KMS-11 (cell line): ENCODE measurements around the gene SPATA3.

ENCODE experiments used
- H2AFZ ChIP-seq: fragments of 200-600 bp; sonication (generic); 2 replicates; pipeline ENCODE4 v1.6.1; 2016; ENCODE audit warnings: antibody characterized with exemption, mixed run types, low read depth
- H3K27ac ChIP-seq: fragments of 200-600 bp; sonication (generic); 2 replicates; pipeline ENCODE4 v1.6.1; 2016; ENCODE audit warnings: mild to moderate bottlenecking, mixed run types
- H3K27me3 ChIP-seq: fragments of 200-600 bp; sonication (generic); 2 replicates; pipeline ENCODE4 v1.6.1; 2017; ENCODE audit warnings: mild to moderate bottlenecking, low read depth, mixed run types, moderate library complexity; ENCODE audit not compliant: insufficient read depth
- H3K36me3 ChIP-seq: fragments of 200-600 bp; sonication (generic); 2 replicates; pipeline ENCODE4 v1.6.1; 2017; ENCODE audit warnings: mild to moderate bottlenecking, mixed run types; ENCODE audit not compliant: insufficient read depth
- H3K4me1 ChIP-seq: fragments of 200-600 bp; sonication (generic); 2 replicates; pipeline ENCODE4 v1.6.1; 2016; ENCODE audit warnings: mild to moderate bottlenecking, low read depth, mixed run types; ENCODE audit not compliant: poor library complexity, severe bottlenecking
- H3K4me2 ChIP-seq: fragments of 200-600 bp; sonication (generic); 2 replicates; pipeline ENCODE4 v1.7.0; 2016; ENCODE audit warnings: mild to moderate bottlenecking, mixed run types
- H3K4me3 ChIP-seq: fragments of 200-600 bp; sonication (generic); IDR thresholded peaks from 2 replicates; pipeline ENCODE4 v1.6.1; 2017; ENCODE audit warnings: low read depth, low read length, mixed read lengths; ENCODE audit not compliant: insufficient read depth
- H3K79me2 ChIP-seq: fragments of 200-600 bp; sonication (generic); 2 replicates; pipeline ENCODE4 v1.6.1; 2016; ENCODE audit warnings: low read depth, mixed run types; ENCODE audit not compliant: insufficient read depth
- H3K9ac ChIP-seq: fragments of 200-600 bp; sonication (generic); 2 replicates; pipeline ENCODE4 v1.6.1; 2016; ENCODE audit warnings: mild to moderate bottlenecking, mixed run types
- H4K20me1 ChIP-seq: fragments of 200-600 bp; sonication (generic); 2 replicates; pipeline ENCODE4 v1.6.1; 2016; ENCODE audit warnings: mild to moderate bottlenecking, mixed run types; ENCODE audit not compliant: insufficient read depth
- TF ChIP-seq, protein P1 (sequence below): fragments of 200-600 bp; sonication (generic); conservative IDR thresholded peaks from 2 replicates; pipeline ENCODE4 v1.6.1; 2017; ENCODE audit warnings: low read depth, mild to moderate bottlenecking, antibody characterized with exemption, low read length, moderate library complexity, mixed read lengths

Gene SPATA3

DNA sequence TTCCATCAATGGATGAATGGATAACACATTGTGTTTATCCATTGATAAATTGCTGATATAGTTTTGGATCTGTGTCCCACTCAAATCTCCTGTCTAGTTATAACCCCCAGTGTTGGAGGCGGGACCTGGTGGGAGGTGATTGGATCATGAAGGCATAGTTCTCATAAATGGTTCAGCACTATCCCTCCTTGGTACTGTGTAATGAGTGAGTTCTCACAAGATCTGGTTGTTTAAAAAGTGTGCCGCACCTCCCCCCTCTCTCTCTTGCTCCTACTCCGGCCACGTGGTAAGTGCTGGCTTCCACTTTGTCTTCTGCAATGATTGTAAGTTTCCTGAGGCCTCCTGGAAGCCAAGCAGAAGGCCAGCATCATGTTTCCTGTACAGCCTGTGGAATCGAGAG, 23.9 kb upstream of the SPATA3 start:
- Histone ChIP-seq H3K27me3 (no peaks in the 10 kb centered on the region), H3K4me1 (peaks cover 62% of the 10 kb centered on the region), H3K36me3 (no peaks in the 10 kb centered on the region), H3K4me3 (no peak overlapping the region), H2AFZ (no peak overlapping the region), H3K4me2 (no peak overlapping the region), H3K27ac (no peak overlapping the region), H3K9ac (no peak overlapping the region), H4K20me1 (no peaks in the 10 kb centered on the region), H3K79me2 (no peaks in the 10 kb centered on the region)
- TF ChIP-seq, protein P1, sequence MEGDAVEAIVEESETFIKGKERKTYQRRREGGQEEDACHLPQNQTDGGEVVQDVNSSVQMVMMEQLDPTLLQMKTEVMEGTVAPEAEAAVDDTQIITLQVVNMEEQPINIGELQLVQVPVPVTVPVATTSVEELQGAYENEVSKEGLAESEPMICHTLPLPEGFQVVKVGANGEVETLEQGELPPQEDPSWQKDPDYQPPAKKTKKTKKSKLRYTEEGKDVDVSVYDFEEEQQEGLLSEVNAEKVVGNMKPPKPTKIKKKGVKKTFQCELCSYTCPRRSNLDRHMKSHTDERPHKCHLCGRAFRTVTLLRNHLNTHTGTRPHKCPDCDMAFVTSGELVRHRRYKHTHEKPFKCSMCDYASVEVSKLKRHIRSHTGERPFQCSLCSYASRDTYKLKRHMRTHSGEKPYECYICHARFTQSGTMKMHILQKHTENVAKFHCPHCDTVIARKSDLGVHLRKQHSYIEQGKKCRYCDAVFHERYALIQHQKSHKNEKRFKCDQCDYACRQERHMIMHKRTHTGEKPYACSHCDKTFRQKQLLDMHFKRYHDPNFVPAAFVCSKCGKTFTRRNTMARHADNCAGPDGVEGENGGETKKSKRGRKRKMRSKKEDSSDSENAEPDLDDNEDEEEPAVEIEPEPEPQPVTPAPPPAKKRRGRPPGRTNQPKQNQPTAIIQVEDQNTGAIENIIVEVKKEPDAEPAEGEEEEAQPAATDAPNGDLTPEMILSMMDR: no peak

- Histone ChIP-seq H3K9ac (peak overlapping the region; percentile 53; the same call in 1 of the 2 replicates), H3K27ac (peak overlapping the region; percentile 85), H3K27me3 (no peaks in the 10 kb centered on the region), H2AFZ (peak overlapping the region; percentile 55; the same call in 1 of the 2 replicates), H3K4me3 (peak overlapping the region; percentile 43), H3K4me1 (peaks cover 76% of the 10 kb centered on the region), H3K4me2 (peak overlapping the region; percentile 81), H3K36me3 (no peaks in the 10 kb centered on the region), H4K20me1 (no peaks in the 10 kb centered on the region), H3K79me2 (no peaks in the 10 kb centered on the region)
- TF ChIP-seq, protein P1: no peak
Observed at GRCh38 chr2:230974096-230974913, 21.6 kb upstream of the SPATA3 start.

DNA sequence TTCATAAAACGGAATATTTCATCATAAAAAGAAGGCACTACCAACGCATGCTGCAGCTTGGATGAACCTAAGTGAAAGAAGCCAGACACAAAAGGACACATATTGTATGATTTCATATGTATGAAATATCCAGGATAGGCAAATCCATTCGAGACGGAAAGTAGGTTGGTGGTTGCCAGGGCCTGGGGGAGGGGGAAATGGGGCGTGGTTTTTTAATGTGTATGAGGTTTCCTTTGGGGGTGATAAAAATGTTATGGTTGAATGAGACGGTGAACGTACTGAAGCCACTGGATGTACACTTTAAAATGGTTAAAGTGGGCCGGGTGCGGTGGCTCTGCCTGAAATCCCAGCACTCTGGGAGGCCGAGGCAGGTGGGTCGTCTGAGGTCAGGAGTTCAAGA, 20.0 kb upstream of the SPATA3 start:
- H3K4me1 ChIP-seq: peaks cover 84% of the 10 kb centered on the region
- H3K27me3 ChIP-seq: no peaks in the 10 kb centered on the region
- H3K27ac ChIP-seq: no peak overlapping the region; the same call in 1 of the 2 replicates
- no peaks in the 10 kb centered on the region for H3K79me2 ChIP-seq
- TF ChIP-seq, protein P1: no peak
- no peak overlapping the region; the same call in 1 of the 2 replicates for H3K4me2 ChIP-seq
- H4K20me1 ChIP-seq: no peaks in the 10 kb centered on the region
- H2AFZ ChIP-seq: no peak overlapping the region
- H3K9ac ChIP-seq: no peak overlapping the region
- H3K4me3 ChIP-seq: no peak overlapping the region
- H3K36me3 ChIP-seq: no peaks in the 10 kb centered on the region

- TF ChIP-seq, protein P1: no peak
- Histone ChIP-seq H3K4me2 (peak overlapping the region; percentile 35; the same call in 1 of the 2 replicates), H3K27me3 (no peaks in the 10 kb centered on the region), H4K20me1 (no peaks in the 10 kb centered on the region), H3K4me3 (no peak overlapping the region), H2AFZ (no peak overlapping the region), H3K9ac (no peak overlapping the region), H3K79me2 (no peaks in the 10 kb centered on the region), H3K36me3 (no peaks in the 10 kb centered on the region), H3K4me1 (peaks cover 88% of the 10 kb centered on the region), H3K27ac (no peak overlapping the region; the same call in 1 of the 2 replicates)
Observed at GRCh38 chr2:230976671-230977171, 19.2 kb upstream of the SPATA3 start.
